ENCODE measurements around the gene LIPC. TPM values are rescaled to one million over a fixed set of nuclear protein-coding genes. Genes with fewer than 3 reads are reported as not detected.

Gene LIPC
- total RNA-seq: 1 to 10 TPM in 1 of 2 experiments, under 1 TPM in 1; 0.61 to 1.2 TPM
- 0.42 TPM for polyA plus RNA-seq (2013, experiment 1 of 2)
- polyA plus RNA-seq (2013, experiment 2 of 2): 0.56 TPM
- 0 to 1.9 (median 0.38) reads per million in 172 experiments for total RNA-seq

DNA sequence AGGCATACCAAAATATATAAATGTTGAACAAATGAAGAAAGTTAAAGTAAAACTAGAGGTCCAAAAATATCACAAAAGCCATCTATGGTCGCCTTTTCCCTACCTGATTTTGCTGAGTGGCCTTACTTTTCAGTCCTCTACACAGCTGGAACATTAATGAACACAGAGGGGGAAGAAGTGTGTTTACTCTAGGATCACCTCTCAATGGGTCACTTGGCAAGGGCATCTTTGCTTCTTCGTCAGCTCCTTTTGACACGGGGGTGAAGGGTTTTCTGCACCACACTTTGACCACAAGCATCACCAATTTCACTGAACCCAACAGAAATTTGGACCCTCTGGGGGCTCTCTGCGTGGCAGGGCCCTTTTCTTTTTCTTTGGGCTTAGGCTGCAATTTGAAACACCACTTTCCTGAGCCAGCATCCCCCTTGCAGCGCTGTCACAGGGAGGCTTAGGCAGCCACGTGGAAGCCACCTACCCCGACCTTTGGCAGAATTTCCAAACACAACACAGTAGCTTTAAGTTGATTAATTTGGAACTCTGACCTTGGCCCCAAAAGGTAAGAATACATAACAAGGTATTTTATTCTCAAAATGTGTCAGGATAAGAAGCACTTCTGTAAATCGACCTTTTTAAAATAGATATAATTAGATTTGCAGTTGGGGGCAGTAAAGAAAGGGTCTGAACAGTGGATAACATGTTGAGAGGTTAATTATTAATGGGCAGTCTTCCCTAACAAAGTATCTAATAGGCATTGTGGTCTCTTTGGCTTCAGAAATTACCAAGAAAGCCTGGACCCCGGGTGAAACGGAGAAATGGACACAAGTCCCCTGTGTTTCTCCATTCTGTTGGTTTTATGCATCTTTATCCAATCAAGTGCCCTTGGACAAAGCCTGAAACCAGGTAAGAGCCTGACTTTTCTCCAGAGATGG, at the start of gene LIPC:
Gene LIPC (plus strand): TSS at position 771 of the 929 bp plus-strand sequence. CDS start 42 bp downstream, at position 813.
- Mint-ChIP-seq H3K4me3 (no peak within 1 kb of the TSS), H3K9me3 (no peaks in the 10 kb centered on the region), H3K27ac (no peak within 1 kb of the TSS), H3K27me3 (no peaks in the 10 kb centered on the region), H3K4me1 (ENCODE audit: low read depth) (no peaks in the 10 kb centered on the region), H3K36me3 (ENCODE audit: low read depth) (no peaks in the 10 kb centered on the region)
- Histone ChIP-seq H3K4me3 (ENCODE audit: low read length) (no peak within 1 kb of the TSS), H3K36me3 (ENCODE audit: insufficient read depth, low read length) (no peaks in the 10 kb centered on the region), H3K27me3 (ENCODE audit: control insufficient read depth in 1 of 2, insufficient read depth in 2 of 2, low read length in 2 of 2) (no peaks in the 10 kb centered on the region), H3K4me1 (ENCODE audit: insufficient read depth, low read length) (no peaks in the 10 kb centered on the region), H3K27ac (ENCODE audit: low read depth in 1 of 2, low read length in 2 of 2) (no peak within 1 kb of the TSS), H3K9me3 (ENCODE audit: control insufficient read depth in 1 of 2, insufficient read depth in 1 of 2, low read length in 2 of 2) (no peaks in the 10 kb centered on the region)
- intact Hi-C loops (cut with DNase I, micrococcal nuclease): no loop called here
- ChIA-PET POLR2A (no interaction called here), CTCF (no interaction called here)
- no peak for ATAC-seq (ENCODE audit: poor library complexity)
- TF ChIP-seq, protein P1, sequence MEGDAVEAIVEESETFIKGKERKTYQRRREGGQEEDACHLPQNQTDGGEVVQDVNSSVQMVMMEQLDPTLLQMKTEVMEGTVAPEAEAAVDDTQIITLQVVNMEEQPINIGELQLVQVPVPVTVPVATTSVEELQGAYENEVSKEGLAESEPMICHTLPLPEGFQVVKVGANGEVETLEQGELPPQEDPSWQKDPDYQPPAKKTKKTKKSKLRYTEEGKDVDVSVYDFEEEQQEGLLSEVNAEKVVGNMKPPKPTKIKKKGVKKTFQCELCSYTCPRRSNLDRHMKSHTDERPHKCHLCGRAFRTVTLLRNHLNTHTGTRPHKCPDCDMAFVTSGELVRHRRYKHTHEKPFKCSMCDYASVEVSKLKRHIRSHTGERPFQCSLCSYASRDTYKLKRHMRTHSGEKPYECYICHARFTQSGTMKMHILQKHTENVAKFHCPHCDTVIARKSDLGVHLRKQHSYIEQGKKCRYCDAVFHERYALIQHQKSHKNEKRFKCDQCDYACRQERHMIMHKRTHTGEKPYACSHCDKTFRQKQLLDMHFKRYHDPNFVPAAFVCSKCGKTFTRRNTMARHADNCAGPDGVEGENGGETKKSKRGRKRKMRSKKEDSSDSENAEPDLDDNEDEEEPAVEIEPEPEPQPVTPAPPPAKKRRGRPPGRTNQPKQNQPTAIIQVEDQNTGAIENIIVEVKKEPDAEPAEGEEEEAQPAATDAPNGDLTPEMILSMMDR (IDR thresholded peaks at IDR 0.05): no peak
- no peak for DNase-seq

GRCh38 chr15:58383876-58384275, 47.9 kb upstream of the LIPC start:
- ATAC-seq (ENCODE audit: poor library complexity) (no peak), DNase-seq (peak in 1 of 14 experiments; percentile 3)
- POLR2A ChIA-PET: no interaction called here
- no peaks in the 10 kb centered on the region for H3K36me3 Mint-ChIP-seq (ENCODE audit: low read depth)
- TF ChIP-seq, protein P1 (IDR thresholded peaks at IDR 0.05): no peak
- Histone ChIP-seq H3K9me3 (ENCODE audit: control insufficient read depth in 1 of 2, insufficient read depth in 1 of 2, low read length in 2 of 2) (no peaks in the 10 kb centered on the region), H3K27ac (ENCODE audit: low read depth in 1 of 2, low read length in 2 of 2) (no peak overlapping the region), H3K4me3 (ENCODE audit: low read length) (no peak overlapping the region), H3K36me3 (ENCODE audit: insufficient read depth, low read length) (no peaks in the 10 kb centered on the region), H3K27me3 (ENCODE audit: control insufficient read depth in 1 of 2, insufficient read depth in 2 of 2, low read length in 2 of 2) (no peaks in the 10 kb centered on the region), H3K4me1 (ENCODE audit: insufficient read depth, low read length) (no peaks in the 10 kb centered on the region)
- H3K4me1 Mint-ChIP-seq (ENCODE audit: low read depth): no peaks in the 10 kb centered on the region
- no peaks in the 10 kb centered on the region for H3K27me3 Mint-ChIP-seq
- CTCF ChIA-PET: no interaction called here
- intact Hi-C loops (cut with DNase I, micrococcal nuclease): no loop called here
- H3K27ac Mint-ChIP-seq: no peak overlapping the region
- no peak overlapping the region for H3K4me3 Mint-ChIP-seq
- no peaks in the 10 kb centered on the region for H3K9me3 Mint-ChIP-seq

DNA sequence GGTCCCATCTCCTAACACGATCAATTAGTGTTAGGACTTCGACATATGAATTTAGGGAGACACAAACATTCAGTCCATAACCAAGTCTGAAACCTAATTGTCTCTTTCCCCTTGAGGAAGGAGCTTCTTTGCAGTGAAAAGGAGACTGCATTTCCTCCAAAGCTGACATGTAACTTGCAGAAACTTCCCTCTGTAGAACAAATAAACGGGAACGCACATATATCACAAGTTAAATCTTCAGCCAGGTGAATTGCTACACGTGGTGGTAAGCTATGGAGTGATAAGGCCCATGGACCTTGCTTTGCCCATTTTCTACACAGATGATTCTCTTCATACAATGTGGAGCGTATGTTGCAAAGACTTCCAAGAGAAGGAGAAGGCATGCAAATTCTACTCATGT, 47.1 kb upstream of the LIPC start:
- Histone ChIP-seq H3K9me3 (ENCODE audit: control insufficient read depth in 1 of 2, insufficient read depth in 1 of 2, low read length in 2 of 2) (peaks cover 0 to 4% of the 10 kb centered on the region in 2 experiments), H3K36me3 (ENCODE audit: insufficient read depth, low read length) (no peaks in the 10 kb centered on the region), H3K27ac (ENCODE audit: low read depth in 1 of 2, low read length in 2 of 2) (no peak overlapping the region), H3K27me3 (ENCODE audit: control insufficient read depth in 1 of 2, insufficient read depth in 2 of 2, low read length in 2 of 2) (no peaks in the 10 kb centered on the region), H3K4me1 (ENCODE audit: insufficient read depth, low read length) (no peaks in the 10 kb centered on the region), H3K4me3 (ENCODE audit: low read length) (no peak overlapping the region)
- no peak overlapping the region for H3K27ac Mint-ChIP-seq
- no peak for DNase-seq
- H3K36me3 Mint-ChIP-seq (ENCODE audit: low read depth): no peaks in the 10 kb centered on the region
- no peaks in the 10 kb centered on the region for H3K9me3 Mint-ChIP-seq
- no peaks in the 10 kb centered on the region for H3K27me3 Mint-ChIP-seq
- no peak overlapping the region for H3K4me3 Mint-ChIP-seq
- intact Hi-C loops (cut with DNase I, micrococcal nuclease): no loop called here
- ChIA-PET CTCF (no interaction called here), POLR2A (no interaction called here)
- H3K4me1 Mint-ChIP-seq (ENCODE audit: low read depth): no peaks in the 10 kb centered on the region
- ATAC-seq (ENCODE audit: poor library complexity): no peak
- TF ChIP-seq, protein P1 (IDR thresholded peaks at IDR 0.05): no peak
